ENCODE measurements around the gene MED22.

The MED22 gene

DNA sequence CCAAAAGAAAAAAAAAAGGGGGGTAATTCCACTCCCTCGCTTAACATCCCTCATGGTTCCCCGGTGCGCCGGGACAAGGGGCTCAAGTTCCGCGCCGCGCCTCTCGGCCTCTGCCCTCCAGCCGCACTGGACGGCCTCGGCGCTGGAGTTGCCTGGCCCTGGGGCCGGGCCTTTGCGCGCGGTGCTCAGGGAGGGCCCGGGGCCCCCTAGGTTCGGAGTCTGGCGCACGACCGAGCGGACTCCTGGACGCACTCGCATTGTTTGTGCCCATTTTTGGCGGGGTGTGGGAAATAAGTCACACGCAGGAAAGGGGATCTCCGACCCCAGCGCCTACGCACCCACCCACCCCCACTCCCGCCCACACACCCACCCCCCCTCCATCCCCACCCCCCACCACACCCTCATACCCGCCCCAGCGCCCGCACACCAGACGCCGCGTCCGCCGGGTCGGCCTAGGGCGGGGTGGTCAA, 381 bp downstream of the MED22 start:
- Histone ChIP-seq H3K27ac (ENCODE audit: low read depth in 2 of 2, low read length in 2 of 2) (peak overlapping the region; percentile 86 to 88), H3K4me3 (ENCODE audit: low read length in 2 of 2) (peak overlapping the region; percentile 89 to 95), H3K27me3 (ENCODE audit: control insufficient read depth in 2 of 2, insufficient read depth in 2 of 2, low read length in 2 of 2) (no peaks in the 10 kb centered on the region), H3K36me3 (ENCODE audit: control insufficient read depth in 2 of 2, insufficient read depth in 2 of 2, low read length in 2 of 2) (peaks cover 60 to 67% of the 10 kb centered on the region in 2 donors), H3K4me1 (ENCODE audit: control insufficient read depth in 2 of 2, insufficient read depth in 2 of 2, low read length in 2 of 2) (peaks cover 18 to 20% of the 10 kb centered on the region in 2 donors), H3K9ac (ENCODE audit: low read depth in 1 of 2, low read length in 2 of 2) (peak overlapping the region; percentile 84 to 98), H3K9me3 (ENCODE audit: control insufficient read depth in 2 of 2, low read length in 2 of 2) (no peaks in the 10 kb centered on the region)

DNA sequence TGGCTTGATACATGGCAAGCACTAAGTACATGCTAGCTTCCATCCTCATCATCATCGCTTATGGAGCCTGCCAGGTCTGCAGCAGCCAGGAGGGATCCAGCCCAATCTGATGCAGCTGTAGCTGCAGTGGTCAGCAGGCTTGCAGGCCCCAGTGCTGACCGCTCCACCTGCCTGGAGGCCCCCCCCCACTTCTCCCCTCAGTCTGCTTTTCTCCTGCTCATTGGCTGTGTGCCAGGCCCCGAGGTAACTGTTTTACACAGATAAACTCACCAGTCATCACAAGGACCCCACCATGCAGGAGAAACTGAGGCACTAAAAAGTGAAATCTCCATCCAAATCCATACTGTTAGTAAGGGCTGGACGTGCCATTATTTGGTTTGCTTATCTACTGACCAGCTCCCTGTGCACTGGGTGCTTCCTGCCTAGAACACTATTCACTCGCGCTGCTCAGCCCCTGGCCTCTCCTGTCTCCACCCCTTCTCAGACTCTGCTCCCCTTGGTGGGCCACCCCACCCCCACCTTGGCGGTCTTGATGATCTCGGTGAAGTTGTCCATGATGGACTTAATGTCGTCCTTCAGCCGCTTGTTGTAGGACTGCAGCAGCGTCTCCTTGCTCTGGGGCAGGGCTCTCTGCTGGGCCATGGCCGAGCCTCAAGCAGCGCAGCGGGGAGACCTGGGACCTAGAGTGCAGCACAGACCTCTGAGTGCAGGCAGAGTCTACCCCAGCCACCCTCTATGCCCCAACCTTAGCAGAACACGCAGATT, 1.7 kb downstream of the MED22 start:
- Histone ChIP-seq H3K27me3 (ENCODE audit: control insufficient read depth in 2 of 2, insufficient read depth in 2 of 2, low read length in 2 of 2) (no peaks in the 10 kb centered on the region), H3K27ac (ENCODE audit: low read depth in 2 of 2, low read length in 2 of 2) (peak overlapping the region in 1 of 2 donors; percentile 88), H3K4me3 (ENCODE audit: low read length in 2 of 2) (peak overlapping the region; percentile 89 to 95), H3K9ac (ENCODE audit: low read depth in 1 of 2, low read length in 2 of 2) (peak overlapping the region; percentile 68 to 84), H3K36me3 (ENCODE audit: control insufficient read depth in 2 of 2, insufficient read depth in 2 of 2, low read length in 2 of 2) (peaks cover 48 to 61% of the 10 kb centered on the region in 2 donors), H3K4me1 (ENCODE audit: control insufficient read depth in 2 of 2, insufficient read depth in 2 of 2, low read length in 2 of 2) (peaks cover 18 to 26% of the 10 kb centered on the region in 2 donors), H3K9me3 (ENCODE audit: control insufficient read depth in 2 of 2, low read length in 2 of 2) (no peaks in the 10 kb centered on the region)

DNA sequence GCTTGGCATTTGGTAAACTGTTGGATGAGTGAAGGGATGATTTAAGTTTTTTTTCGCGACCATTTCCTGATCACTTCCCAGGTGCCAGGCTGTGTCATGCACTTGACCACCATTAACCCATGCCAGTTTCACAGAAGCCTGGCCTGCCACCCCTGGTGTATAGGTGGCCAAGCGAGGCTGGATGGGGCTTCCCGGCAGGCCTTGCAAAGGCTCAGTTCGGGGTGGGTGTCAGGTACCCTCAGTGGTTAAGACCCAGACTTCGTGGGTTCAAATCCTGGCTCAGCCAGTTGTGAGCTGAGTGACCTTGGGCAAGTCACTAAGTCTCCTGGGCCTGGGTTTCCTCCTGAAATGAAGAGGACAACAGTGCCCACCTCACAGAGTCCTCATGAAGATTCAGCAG, 2.3 kb downstream of the MED22 start:
- Histone ChIP-seq H3K4me1 (ENCODE audit: control insufficient read depth in 2 of 2, insufficient read depth in 2 of 2, low read length in 2 of 2) (peaks cover 18 to 26% of the 10 kb centered on the region in 2 donors), H3K27ac (ENCODE audit: low read depth in 2 of 2, low read length in 2 of 2) (no peak overlapping the region), H3K4me3 (ENCODE audit: low read length in 2 of 2) (no peak overlapping the region), H3K36me3 (ENCODE audit: control insufficient read depth in 2 of 2, insufficient read depth in 2 of 2, low read length in 2 of 2) (peaks cover 42 to 61% of the 10 kb centered on the region in 2 donors), H3K9ac (ENCODE audit: low read depth in 1 of 2, low read length in 2 of 2) (no peak overlapping the region), H3K27me3 (ENCODE audit: control insufficient read depth in 2 of 2, insufficient read depth in 2 of 2, low read length in 2 of 2) (no peaks in the 10 kb centered on the region), H3K9me3 (ENCODE audit: control insufficient read depth in 2 of 2, low read length in 2 of 2) (no peaks in the 10 kb centered on the region)

DNA sequence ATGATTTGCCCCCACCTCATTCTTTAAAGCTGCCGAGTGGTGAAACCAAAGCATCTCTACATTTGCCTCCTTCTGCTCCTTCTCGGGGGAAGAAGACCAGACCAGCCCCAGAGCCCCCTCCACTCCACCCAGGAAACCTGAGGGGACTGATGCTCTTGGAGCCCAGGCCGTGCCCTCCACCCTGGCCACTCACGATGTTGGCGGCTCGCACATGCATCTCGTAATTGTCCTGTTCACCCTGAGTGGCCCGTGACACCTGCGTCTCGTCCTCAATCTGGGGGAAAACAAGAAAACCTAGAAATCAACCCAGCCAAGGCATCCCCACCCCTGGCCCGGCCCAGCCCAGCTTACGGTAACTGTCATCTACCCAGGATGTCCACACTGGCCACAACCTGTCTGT, 3.0 kb downstream of the MED22 start:
- Histone ChIP-seq H3K9me3 (ENCODE audit: control insufficient read depth in 2 of 2, low read length in 2 of 2) (no peaks in the 10 kb centered on the region), H3K4me1 (ENCODE audit: control insufficient read depth in 2 of 2, insufficient read depth in 2 of 2, low read length in 2 of 2) (peaks cover 18 to 26% of the 10 kb centered on the region in 2 donors), H3K9ac (ENCODE audit: low read depth in 1 of 2, low read length in 2 of 2) (no peak overlapping the region), H3K36me3 (ENCODE audit: control insufficient read depth in 2 of 2, insufficient read depth in 2 of 2, low read length in 2 of 2) (peaks cover 36 to 61% of the 10 kb centered on the region in 2 donors), H3K27me3 (ENCODE audit: control insufficient read depth in 2 of 2, insufficient read depth in 2 of 2, low read length in 2 of 2) (no peaks in the 10 kb centered on the region), H3K4me3 (ENCODE audit: low read length in 2 of 2) (no peak overlapping the region), H3K27ac (ENCODE audit: low read depth in 2 of 2, low read length in 2 of 2) (no peak overlapping the region)

DNA sequence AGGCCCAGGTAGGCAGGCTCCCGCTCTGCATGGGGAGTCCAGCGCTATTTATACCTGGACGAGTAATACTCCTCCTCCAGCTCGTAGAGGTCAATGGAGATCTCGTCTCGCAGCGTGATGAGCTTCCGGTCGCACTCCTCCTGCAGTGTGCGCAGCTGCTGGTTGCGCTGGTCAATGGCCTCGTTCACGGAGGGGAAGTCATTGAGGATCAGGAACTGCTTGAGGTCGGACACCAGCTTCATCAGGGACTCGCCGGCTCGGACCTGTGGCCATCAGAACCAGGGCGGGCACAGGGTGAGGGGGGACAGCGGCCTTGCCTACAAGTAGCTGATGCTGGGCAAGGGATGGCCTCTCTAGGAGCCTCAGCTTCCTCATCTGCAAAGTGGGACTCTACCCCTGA, 3.9 kb downstream of the MED22 start:
- Histone ChIP-seq H3K4me3 (ENCODE audit: low read length in 2 of 2) (no peak overlapping the region), H3K36me3 (ENCODE audit: control insufficient read depth in 2 of 2, insufficient read depth in 2 of 2, low read length in 2 of 2) (peaks cover 27 to 56% of the 10 kb centered on the region in 2 donors), H3K9ac (ENCODE audit: low read depth in 1 of 2, low read length in 2 of 2) (no peak overlapping the region), H3K9me3 (ENCODE audit: control insufficient read depth in 2 of 2, low read length in 2 of 2) (no peaks in the 10 kb centered on the region), H3K27me3 (ENCODE audit: control insufficient read depth in 2 of 2, insufficient read depth in 2 of 2, low read length in 2 of 2) (no peaks in the 10 kb centered on the region), H3K27ac (ENCODE audit: low read depth in 2 of 2, low read length in 2 of 2) (no peak overlapping the region), H3K4me1 (ENCODE audit: control insufficient read depth in 2 of 2, insufficient read depth in 2 of 2, low read length in 2 of 2) (peaks cover 12 to 21% of the 10 kb centered on the region in 2 donors)

DNA sequence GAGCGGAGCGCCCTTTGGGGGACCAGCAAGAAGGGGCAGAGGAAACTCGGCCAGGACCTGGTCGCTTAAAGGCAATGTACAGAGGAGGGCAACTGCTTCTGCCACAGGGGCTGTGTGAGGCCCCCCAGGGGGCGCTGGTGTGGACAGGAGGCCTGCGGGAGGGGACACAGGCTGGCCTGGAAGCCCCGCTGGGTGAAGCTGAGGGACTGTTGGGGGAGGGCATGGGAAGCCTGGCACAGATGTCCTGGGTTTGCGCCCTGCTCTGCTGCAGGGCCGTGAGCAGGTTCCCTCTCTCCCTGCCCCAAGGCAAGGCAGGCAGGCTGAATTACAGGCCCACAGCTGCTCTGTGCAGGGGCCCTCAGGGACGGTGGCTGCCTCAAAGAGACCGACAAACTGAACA, 5.4 kb downstream of the MED22 start:
- no peaks in the 10 kb centered on the region for H3K9me3 ChIP-seq (ENCODE audit: control insufficient read depth in 2 of 2, low read length in 2 of 2)
- H3K27me3 ChIP-seq (ENCODE audit: control insufficient read depth in 2 of 2, insufficient read depth in 2 of 2, low read length in 2 of 2) = no peaks in the 10 kb centered on the region
- peaks cover 10 to 15% of the 10 kb centered on the region in 2 donors for H3K4me1 ChIP-seq (ENCODE audit: control insufficient read depth in 2 of 2, insufficient read depth in 2 of 2, low read length in 2 of 2)
- no peak overlapping the region for H3K4me3 ChIP-seq (ENCODE audit: low read length in 2 of 2)
- H3K36me3 ChIP-seq (ENCODE audit: control insufficient read depth in 2 of 2, insufficient read depth in 2 of 2, low read length in 2 of 2) = peaks cover 26 to 55% of the 10 kb centered on the region in 2 donors
- H3K9ac ChIP-seq (ENCODE audit: low read depth in 1 of 2, low read length in 2 of 2) = no peak overlapping the region
- no peak overlapping the region for H3K27ac ChIP-seq (ENCODE audit: low read depth in 2 of 2, low read length in 2 of 2)

DNA sequence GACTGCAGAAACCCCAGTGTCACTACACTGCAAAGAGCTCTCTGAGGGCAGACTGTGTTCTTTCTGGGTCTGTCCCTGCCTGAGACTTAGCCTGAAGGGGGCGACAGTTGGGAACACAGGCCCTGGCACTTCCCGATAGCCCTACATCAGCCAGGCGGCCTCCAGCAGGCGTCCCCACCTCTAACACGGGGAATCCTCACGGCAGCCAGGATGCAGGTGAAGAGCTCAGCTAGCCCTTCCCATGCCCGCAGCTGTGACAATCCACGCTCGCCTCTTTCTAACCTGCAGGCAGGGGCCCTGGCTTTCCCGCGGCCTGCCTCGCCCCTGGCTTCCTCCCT, 5.9 kb downstream of the MED22 start:
- no peak overlapping the region for H3K4me3 ChIP-seq (ENCODE audit: low read length in 2 of 2)
- no peak overlapping the region for H3K9ac ChIP-seq (ENCODE audit: low read depth in 1 of 2, low read length in 2 of 2)
- H3K36me3 ChIP-seq (ENCODE audit: control insufficient read depth in 2 of 2, insufficient read depth in 2 of 2, low read length in 2 of 2) = peaks cover 26 to 55% of the 10 kb centered on the region in 2 donors
- peak overlapping the region; percentile 5 to 43 for H3K27ac ChIP-seq (ENCODE audit: low read depth in 2 of 2, low read length in 2 of 2)
- no peaks in the 10 kb centered on the region for H3K27me3 ChIP-seq (ENCODE audit: control insufficient read depth in 2 of 2, insufficient read depth in 2 of 2, low read length in 2 of 2)
- peaks cover 10 to 14% of the 10 kb centered on the region in 2 donors for H3K4me1 ChIP-seq (ENCODE audit: control insufficient read depth in 2 of 2, insufficient read depth in 2 of 2, low read length in 2 of 2)
- H3K9me3 ChIP-seq (ENCODE audit: control insufficient read depth in 2 of 2, low read length in 2 of 2) = no peaks in the 10 kb centered on the region

DNA sequence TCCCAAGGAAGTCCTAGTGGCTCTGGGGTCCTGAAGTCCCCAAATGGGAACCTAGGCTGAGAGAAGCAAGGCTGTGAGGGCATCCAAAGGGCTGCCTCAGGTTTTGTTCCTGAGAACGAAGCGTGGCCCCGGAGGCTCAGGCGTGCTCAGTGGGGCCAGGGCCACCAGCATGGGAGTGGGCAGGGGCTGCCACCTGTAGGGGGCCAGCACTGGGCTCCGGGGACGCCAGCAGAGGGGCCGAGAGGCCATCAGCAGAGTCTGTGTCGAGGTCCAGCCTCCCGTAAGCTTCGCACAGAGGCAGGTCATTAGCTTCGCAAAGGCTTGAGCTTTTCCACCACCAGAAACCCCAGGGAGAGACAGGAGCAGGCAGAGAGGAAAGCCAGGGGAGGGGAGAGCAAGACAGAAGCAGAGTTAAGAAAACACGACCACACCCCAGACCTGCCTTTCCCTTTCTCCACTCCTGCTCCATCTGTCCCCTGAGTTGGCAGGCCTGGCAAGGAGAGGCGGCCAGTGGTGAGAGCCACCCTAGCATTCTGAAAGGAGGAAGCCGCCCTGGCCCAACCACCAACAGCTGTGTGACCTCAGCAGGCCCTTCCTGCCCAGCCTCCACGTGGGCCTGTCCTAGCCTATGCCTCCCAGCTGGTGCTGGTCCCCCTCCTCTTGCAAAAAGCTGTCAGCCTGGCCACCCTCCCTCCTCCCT, 6.4 kb downstream of the MED22 start:
- Histone ChIP-seq H3K4me1 (ENCODE audit: control insufficient read depth in 2 of 2, insufficient read depth in 2 of 2, low read length in 2 of 2) (peaks cover 6 to 10% of the 10 kb centered on the region in 2 donors), H3K27ac (ENCODE audit: low read depth in 2 of 2, low read length in 2 of 2) (peak overlapping the region in 1 of 2 donors; percentile 43), H3K4me3 (ENCODE audit: low read length in 2 of 2) (no peak overlapping the region), H3K36me3 (ENCODE audit: control insufficient read depth in 2 of 2, insufficient read depth in 2 of 2, low read length in 2 of 2) (peaks cover 26 to 55% of the 10 kb centered on the region in 2 donors), H3K9me3 (ENCODE audit: control insufficient read depth in 2 of 2, low read length in 2 of 2) (no peaks in the 10 kb centered on the region), H3K27me3 (ENCODE audit: control insufficient read depth in 2 of 2, insufficient read depth in 2 of 2, low read length in 2 of 2) (no peaks in the 10 kb centered on the region), H3K9ac (ENCODE audit: low read depth in 1 of 2, low read length in 2 of 2) (no peak overlapping the region)

DNA sequence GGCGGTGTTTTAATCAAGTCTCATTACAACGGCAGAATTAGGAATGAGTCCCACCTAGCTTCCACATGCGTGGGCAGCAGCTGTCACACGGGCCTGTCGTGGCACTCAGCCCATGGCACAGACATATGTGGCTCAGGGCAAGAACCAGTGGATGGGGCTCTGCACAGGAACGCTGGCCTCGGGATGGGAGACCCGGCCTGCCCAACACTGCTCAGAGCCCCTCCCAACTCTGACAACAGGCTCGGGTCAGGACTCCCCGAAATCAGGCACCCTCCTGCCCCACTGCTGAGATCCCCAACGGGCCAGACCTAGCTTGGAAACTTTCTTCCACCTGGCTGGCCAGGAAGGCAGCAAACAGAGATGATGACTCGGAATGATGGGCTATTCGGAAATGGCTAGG, 7.0 kb downstream of the MED22 start:
- Histone ChIP-seq H3K27me3 (ENCODE audit: control insufficient read depth in 2 of 2, insufficient read depth in 2 of 2, low read length in 2 of 2) (no peaks in the 10 kb centered on the region), H3K9ac (ENCODE audit: low read depth in 1 of 2, low read length in 2 of 2) (no peak overlapping the region), H3K4me3 (ENCODE audit: low read length in 2 of 2) (peak overlapping the region in 1 of 2 donors; percentile 13), H3K9me3 (ENCODE audit: control insufficient read depth in 2 of 2, low read length in 2 of 2) (no peaks in the 10 kb centered on the region), H3K27ac (ENCODE audit: low read depth in 2 of 2, low read length in 2 of 2) (peak overlapping the region in 1 of 2 donors; percentile 43), H3K4me1 (ENCODE audit: control insufficient read depth in 2 of 2, insufficient read depth in 2 of 2, low read length in 2 of 2) (peaks cover 5 to 11% of the 10 kb centered on the region in 2 donors), H3K36me3 (ENCODE audit: control insufficient read depth in 2 of 2, insufficient read depth in 2 of 2, low read length in 2 of 2) (peaks cover 26 to 54% of the 10 kb centered on the region in 2 donors)

DNA sequence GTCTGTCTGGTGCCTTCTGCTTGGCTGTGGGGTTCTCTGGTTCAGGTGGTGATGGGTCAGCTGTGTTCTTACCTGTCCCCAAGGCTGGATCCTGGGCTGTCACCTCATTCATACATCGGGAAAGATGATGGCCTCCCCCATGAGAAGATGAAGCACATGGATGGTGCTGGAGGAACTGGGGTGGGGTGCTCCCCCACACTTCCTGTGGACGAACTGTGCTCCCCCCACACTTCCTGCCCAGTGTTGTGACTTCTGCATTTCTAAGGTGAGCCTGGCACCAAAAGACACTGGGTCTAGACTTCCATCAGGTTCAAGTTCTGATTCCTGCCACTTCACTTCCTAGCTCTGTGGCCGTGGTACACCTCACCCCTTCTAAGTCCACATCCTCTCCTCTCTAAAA, 7.7 kb downstream of the MED22 start:
- Histone ChIP-seq H3K36me3 (ENCODE audit: control insufficient read depth in 2 of 2, insufficient read depth in 2 of 2, low read length in 2 of 2) (peaks cover 23 to 47% of the 10 kb centered on the region in 2 donors), H3K9me3 (ENCODE audit: control insufficient read depth in 2 of 2, low read length in 2 of 2) (no peaks in the 10 kb centered on the region), H3K4me1 (ENCODE audit: control insufficient read depth in 2 of 2, insufficient read depth in 2 of 2, low read length in 2 of 2) (peaks cover 5 to 11% of the 10 kb centered on the region in 2 donors), H3K4me3 (ENCODE audit: low read length in 2 of 2) (no peak overlapping the region), H3K27ac (ENCODE audit: low read depth in 2 of 2, low read length in 2 of 2) (no peak overlapping the region), H3K9ac (ENCODE audit: low read depth in 1 of 2, low read length in 2 of 2) (no peak overlapping the region), H3K27me3 (ENCODE audit: control insufficient read depth in 2 of 2, insufficient read depth in 2 of 2, low read length in 2 of 2) (no peaks in the 10 kb centered on the region)
